SIG-M5 treated with dmso at 0.1 percent for 504 hours (cell line): ENCODE results near the gene TCP11X2.
"Not testable (repeated sequence)": the region's sequence is repeated elsewhere in the genome, so short reads cannot be mapped to it uniquely, and the experiment has no call there.

Source experiments
- DNase-seq: peaks from one replicate; lab custom pipeline; 2025; ENCODE audit not compliant: unreplicated experiment; lab: John Stamatoyannopoulos, UW

The TCP11X2 gene

DNA sequence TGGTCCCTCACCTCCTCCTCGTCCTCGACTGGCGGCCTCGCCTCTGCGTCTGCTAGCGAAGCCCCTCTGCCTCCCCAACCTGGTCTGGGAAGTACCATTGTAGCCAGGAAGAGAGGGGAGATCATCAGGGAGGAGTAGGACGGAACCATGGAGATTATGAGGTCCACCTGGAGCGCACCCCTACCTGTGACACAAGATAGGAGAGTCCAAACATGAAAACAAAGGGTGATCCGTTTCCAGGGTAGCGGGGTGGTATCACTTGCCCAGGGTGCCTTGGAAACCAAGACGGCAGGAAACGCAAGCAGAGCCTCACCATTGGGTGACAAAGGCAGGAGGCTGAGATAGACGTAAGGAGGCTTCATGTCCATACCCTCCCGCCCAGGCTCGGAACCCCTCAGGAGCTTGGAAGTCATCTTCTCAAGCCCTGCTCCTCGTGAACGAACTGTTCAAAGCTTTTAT is at the start of gene TCP11X2:
Gene TCP11X2, minus strand, starts transcription at position 51 of the 459 bp plus-strand sequence.
- DNase-seq: not testable (repeated sequence)

DNA sequence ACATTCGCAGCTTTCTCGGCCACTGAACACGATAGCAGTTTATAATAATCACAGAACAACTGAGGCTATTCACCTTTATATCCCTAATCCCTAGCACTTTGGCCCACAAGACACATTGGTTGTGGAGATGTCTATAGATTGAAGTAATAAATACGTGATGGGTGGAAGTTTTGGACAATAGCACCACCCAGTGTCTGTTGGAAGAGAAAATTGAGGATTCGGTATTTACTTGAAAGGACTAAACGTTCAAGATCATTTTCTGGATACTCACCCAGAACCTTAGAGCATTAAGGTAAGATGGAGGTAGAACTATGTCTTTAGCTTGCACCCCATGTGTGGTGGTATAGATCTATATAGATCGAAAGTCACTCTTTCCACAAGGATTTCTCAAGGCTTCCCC is 45.7 kb upstream of the TCP11X2 start:
- DNase-seq: no peak

- DNase-seq: no peak
These were observed 44.6 kb upstream of the TCP11X2 start, which contains the start of gene TMSB15A for GRCh38 chrX:102515975-102516941. Gene TMSB15A (minus strand): TSS chrX:102516739.

DNA sequence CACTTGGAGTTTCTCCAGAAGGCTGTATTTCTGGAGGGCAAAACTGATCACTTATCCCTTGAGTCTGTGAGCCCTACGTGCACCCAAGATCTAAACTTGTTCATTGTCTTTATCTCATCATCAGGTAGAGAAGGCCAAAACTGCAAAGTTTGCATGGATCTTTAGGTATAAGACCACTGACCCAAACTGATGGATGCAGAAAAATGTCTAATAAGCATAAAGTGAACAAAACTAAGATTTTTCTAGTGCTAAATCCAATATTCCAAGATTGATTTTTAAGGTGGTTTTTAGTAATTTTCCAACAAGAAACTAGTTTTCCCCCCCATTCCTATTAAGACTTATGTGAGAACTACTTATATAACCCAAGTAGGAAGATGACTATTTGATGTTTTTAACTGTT is 42.9 kb upstream of the TCP11X2 start:
- DNase-seq: no peak

DNA sequence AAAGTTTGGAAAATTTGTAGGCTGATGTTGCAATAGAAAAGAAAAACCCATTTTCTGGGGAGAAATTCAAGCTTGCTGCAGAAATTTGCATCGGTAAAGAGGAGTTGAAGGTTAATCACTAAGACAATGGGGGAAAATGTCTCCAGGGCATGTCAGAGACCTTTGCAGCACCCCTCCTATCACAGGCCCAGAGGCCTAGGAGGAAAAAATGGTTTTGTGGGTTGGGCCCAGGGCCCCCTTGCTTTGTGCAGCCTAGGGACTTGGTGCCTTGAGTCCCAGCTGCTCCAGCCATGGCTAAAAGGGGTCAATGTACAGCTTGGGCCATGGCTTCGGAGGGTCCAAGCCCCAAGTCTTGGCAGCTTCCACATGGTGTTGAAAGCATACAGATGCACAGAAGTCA is 27.1 kb upstream of the TCP11X2 start:
- DNase-seq: no peak

- DNase-seq: no peak
These were observed 20.2 kb upstream of the TCP11X2 start for GRCh38 chrX:102491766-102492165.

GRCh38 chrX:102478765-102479164 is 7.2 kb upstream of the TCP11X2 start:
- DNase-seq: not testable (repeated sequence)

- DNase-seq: not testable (repeated sequence)
These were observed 1.4 kb downstream of the TCP11X2 start for GRCh38 chrX:102470215-102470614.

DNA sequence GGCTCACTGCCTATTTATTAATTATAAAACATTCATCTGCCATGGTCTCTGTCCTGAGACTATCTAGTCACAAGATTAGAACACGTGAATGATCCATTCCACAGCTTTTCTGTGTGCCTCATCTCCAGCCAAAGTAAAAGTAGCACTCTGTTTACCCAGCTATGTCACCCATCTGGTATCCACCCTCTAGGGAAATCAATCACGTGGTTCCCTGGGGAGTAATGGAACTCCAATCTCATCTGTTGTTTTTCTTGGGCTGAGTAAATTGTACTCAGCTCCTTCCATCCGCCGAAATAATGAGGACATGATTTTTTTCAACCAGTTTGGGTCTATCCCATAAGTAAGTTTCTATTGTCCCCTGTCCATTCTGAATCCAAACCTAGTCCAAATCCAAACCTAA is 13.0 kb downstream of the TCP11X2 start:
- DNase-seq: not testable (repeated sequence)

- DNase-seq: not testable (repeated sequence)
These were observed 31.7 kb downstream of the TCP11X2 start, which contains the start of gene NXF2B for GRCh38 chrX:102439908-102440307. Gene NXF2B (minus strand): TSS chrX:102440008. CDS start chrX:102380036, 59,972 bp downstream.

GRCh38 chrX:102414493-102414892 is 57.1 kb downstream of the TCP11X2 start:
- not testable (repeated sequence) for DNase-seq
